ENCODE measurements around the gene FANK1.

DNA sequence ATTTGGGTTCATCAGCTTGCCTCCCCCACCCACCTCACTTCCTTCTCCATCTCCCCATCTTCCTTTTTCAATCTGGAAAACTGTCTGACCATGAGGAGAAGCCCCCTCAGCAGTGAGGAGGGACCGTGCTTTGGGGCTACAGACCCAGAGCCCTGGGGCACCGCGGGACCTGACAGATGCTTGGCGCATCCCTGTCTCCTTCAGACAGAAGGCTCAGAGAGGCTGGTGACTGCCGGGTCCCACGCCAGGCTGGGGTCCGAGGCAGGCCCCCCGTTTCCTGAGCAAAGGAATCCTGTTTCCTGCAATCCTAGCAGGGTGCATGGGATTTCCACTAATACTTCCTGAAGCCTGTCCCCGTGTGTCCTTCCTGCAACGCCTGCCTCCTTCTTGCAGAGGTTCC, 147.0 kb downstream of the FANK1 start:
- no peak for TF ChIP-seq RARB (CRISPR knock-in tag; IDR thresholded peaks at IDR 0.05)
- TF ChIP-seq TSHZ2 (CRISPR knock-in tag; IDR thresholded peaks at IDR 0.05): no peak
- no peak for TF ChIP-seq ZNF8 (CRISPR knock-in tag; IDR thresholded peaks at IDR 0.05)
- TF ChIP-seq ZFP30 (CRISPR knock-in tag; IDR thresholded peaks at IDR 0.05): no peak
- TF ChIP-seq, protein P1, sequence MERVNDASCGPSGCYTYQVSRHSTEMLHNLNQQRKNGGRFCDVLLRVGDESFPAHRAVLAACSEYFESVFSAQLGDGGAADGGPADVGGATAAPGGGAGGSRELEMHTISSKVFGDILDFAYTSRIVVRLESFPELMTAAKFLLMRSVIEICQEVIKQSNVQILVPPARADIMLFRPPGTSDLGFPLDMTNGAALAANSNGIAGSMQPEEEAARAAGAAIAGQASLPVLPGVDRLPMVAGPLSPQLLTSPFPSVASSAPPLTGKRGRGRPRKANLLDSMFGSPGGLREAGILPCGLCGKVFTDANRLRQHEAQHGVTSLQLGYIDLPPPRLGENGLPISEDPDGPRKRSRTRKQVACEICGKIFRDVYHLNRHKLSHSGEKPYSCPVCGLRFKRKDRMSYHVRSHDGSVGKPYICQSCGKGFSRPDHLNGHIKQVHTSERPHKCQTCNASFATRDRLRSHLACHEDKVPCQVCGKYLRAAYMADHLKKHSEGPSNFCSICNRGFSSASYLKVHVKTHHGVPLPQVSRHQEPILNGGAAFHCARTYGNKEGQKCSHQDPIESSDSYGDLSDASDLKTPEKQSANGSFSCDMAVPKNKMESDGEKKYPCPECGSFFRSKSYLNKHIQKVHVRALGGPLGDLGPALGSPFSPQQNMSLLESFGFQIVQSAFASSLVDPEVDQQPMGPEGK (CRISPR knock-in tag; IDR thresholded peaks at IDR 0.05; ENCODE audit: borderline replicate concordance): no peak
- no peak for TF ChIP-seq ESRRG (CRISPR knock-in tag; IDR thresholded peaks at IDR 0.05)
- no peak for TF ChIP-seq ARNTL (CRISPR knock-in tag; IDR thresholded peaks at IDR 0.05; ENCODE audit: borderline replicate concordance, low read depth)

All from SK-N-SH treated with all-trans-retinoic acid at 6 μM for 48 hours (cell line).